Stomach (tissue), 9 donors: ENCODE data around the gene MTG1. TPM values are rescaled to one million over a fixed set of nuclear protein-coding genes. Genes with fewer than 3 reads are reported as not detected.

Experiments used
- DNase-seq, 2 donors: peaks; one replicate each; pipeline versions ENCODE4 v3.0.0 to v3.0.0-alpha.2; 2013 to 2019
- H3K27ac ChIP-seq, 5 donors: fragments of 200-600 bp in 4 of 5; sonication (generic) in 4 of 5; one replicate each; pipeline ENCODE4 v1.5.1; 2013 to 2019; ENCODE audit warnings: mild to moderate bottlenecking in 1 of 5, moderate library complexity in 1 of 5
- H3K27me3 ChIP-seq, 3 donors: fragments of 200-600 bp; sonication (generic); one replicate each; pipeline ENCODE4 v1.5.1; 2017 to 2019; ENCODE audit warnings: mixed run types in 1 of 3
- H3K36me3 ChIP-seq, 4 donors: fragments of 200-600 bp; sonication (generic); 1 replicate in 3 of 4; 2 replicates in 1 of 4; pipeline ENCODE4 v1.5.1; 2016 to 2019
- H3K4me1 ChIP-seq, 4 donors: fragments of 200-600 bp; sonication (generic); one replicate each; pipeline ENCODE4 v1.5.1; 2016 to 2019
- H3K4me3 ChIP-seq, 4 donors: fragments of 200-600 bp; sonication (generic) in 3 of 4; one replicate each; pipeline ENCODE4 v1.5.1; 2016 to 2019; ENCODE audit warnings: mild to moderate bottlenecking in 1 of 4
- H3K9me3 ChIP-seq, 4 donors: fragments of 200-600 bp; sonication (generic); one replicate each; pipeline ENCODE4 v1.5.1; 2016 to 2019
- EP300 ChIP-seq: sonication (generic); formaldehyde crosslinking; IDR thresholded peaks from one replicate; pipeline ENCODE4 v1.6.1; 2017; ENCODE audit warnings: antibody characterized with exemption
- POLR2A ChIP-seq, 4 donors: fragments of 450-650 bp; IDR thresholded peaks; one replicate each; pipeline ENCODE4 v1.6.1; 2016; ENCODE audit warnings: antibody characterized with exemption in 4 of 4, control low read depth in 2 of 4, mild to moderate bottlenecking in 1 of 4, moderate library complexity in 1 of 4
- POLR2AphosphoS5 ChIP-seq, 3 donors: sonication (generic); formaldehyde crosslinking; IDR thresholded peaks; one replicate each; pipeline ENCODE4 v1.6.1; 2016; ENCODE audit warnings: antibody characterized with exemption in 3 of 3
- WGBS, 5 donors: extraction: QIAGEN DNeasy Blood & Tissue Kit in 3 of 5; methylation state at CpG; one replicate each; pipeline versions ENCODE4 v1.1.5 to v1.1.7; 2013 to 2018; 5-methylcytosine and 5-hydroxymethylcytosine counted together
- intact Hi-C: fragments of 100-400 bp; cut with DNase I; formaldehyde crosslinking; loops from one replicate; pipeline ENCODE4 v1.15.1; 2023; ENCODE audit warnings: low total_unique reads
- polyA plus RNA-seq, 3 donors: library from polyadenylated mRNA; stranded (reverse); fragments of 200-250 nt; gene quantifications; one replicate each; pipeline ENCODE4 v1.2.3, GENCODE V29; 2013
- total RNA-seq, 5 donors: library from RNA; depleted of rRNA; stranded (reverse); fragments of >200 nt; gene quantifications; one replicate each; pipeline versions ENCODE4 v1.1.0 to v1.2.3, GENCODE V29; 2014 to 2016
- TF ChIP-seq, protein P1 (sequence below), 7 experiments: fragments of 450-650 bp in 4 of 7; fragments of 200-600 bp in 3 of 7; sonication (generic) in 3 of 7; IDR thresholded peaks; one replicate each; pipeline ENCODE4 v1.5.1; 2016 to 2019; ENCODE audit warnings: antibody characterized with exemption in 7 of 7, control low read depth in 2 of 7, mild to moderate bottlenecking in 1 of 7
- donor health status: healthy with polysubstance abuse.
- donor health status: Bipolar disorder and iron deficiency.
- donor health status: healthy.

MTG1 gene
- total and polyA plus RNA-seq, 8 donors, result 36.7 to 177 (median 52.9) TPM

DNA sequence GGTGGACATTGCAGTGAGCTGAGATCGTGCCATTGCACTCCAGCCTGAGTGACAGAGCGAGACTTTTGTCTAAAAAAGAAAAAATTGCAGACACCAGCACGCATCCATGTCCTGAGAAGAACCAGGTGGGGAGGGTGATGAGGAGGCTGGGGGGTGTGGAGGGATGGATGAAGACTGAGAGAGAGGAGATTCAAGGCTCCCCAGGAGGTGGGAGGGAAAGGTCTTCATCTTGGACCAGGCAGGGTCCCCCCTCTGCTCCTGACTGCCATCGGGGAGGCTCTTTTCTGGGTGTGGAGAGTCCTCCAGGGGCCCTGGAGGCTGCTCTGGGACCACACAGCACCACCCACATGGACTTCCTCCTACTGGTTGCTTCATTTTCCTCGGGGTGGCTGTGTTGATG, 61.2 kb downstream of the MTG1 start:
- Histone ChIP-seq H3K27ac (no peak overlapping the region), H3K9me3 (no peaks in the 10 kb centered on the region), H3K27me3 (no peaks in the 10 kb centered on the region), H3K36me3 (peaks cover 0 to 20% (median 2%) of the 10 kb centered on the region in 4 donors), H3K4me1 (no peaks in the 10 kb centered on the region), H3K4me3 (no peak overlapping the region)
- DNase-seq, result no peak
- TF ChIP-seq POLR2A (IDR thresholded peaks at IDR 0.05) (no peak), POLR2AphosphoS5 (IDR thresholded peaks at IDR 0.05) (no peak), EP300 (no peak)
- TF ChIP-seq, protein P1, sequence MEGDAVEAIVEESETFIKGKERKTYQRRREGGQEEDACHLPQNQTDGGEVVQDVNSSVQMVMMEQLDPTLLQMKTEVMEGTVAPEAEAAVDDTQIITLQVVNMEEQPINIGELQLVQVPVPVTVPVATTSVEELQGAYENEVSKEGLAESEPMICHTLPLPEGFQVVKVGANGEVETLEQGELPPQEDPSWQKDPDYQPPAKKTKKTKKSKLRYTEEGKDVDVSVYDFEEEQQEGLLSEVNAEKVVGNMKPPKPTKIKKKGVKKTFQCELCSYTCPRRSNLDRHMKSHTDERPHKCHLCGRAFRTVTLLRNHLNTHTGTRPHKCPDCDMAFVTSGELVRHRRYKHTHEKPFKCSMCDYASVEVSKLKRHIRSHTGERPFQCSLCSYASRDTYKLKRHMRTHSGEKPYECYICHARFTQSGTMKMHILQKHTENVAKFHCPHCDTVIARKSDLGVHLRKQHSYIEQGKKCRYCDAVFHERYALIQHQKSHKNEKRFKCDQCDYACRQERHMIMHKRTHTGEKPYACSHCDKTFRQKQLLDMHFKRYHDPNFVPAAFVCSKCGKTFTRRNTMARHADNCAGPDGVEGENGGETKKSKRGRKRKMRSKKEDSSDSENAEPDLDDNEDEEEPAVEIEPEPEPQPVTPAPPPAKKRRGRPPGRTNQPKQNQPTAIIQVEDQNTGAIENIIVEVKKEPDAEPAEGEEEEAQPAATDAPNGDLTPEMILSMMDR (IDR thresholded peaks at IDR 0.05), result no peak
- 74 to 84% (median 77%) methylated on average over 5 of the region's 5 CpGs for WGBS, 5 donors
- intact Hi-C loops, result no loop called here

DNA sequence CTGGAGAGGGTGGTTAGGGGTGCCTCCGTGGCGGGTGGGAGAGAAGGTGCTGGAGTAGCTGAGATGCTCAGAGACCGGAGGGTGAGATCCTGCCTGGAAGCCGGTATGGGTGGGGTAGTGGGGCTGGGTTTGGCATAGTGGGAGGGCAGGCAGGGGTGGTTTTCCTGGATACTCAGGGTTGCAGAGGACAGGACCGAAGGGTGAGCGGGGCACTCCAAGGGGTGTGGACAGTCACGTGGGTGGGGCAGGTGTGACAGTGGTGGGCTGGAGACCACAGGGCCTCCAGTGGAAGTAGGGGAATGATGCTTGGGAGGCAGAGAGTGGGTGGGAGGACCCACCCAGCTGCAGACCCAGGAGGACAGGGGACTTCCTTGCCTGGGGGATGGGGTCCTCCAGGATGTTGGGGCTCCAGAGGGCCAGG, 61.7 kb downstream of the MTG1 start:
- no peaks in the 10 kb centered on the region for H3K4me1 ChIP-seq
- intact Hi-C loops, result no loop called here
- TF ChIP-seq POLR2A (IDR thresholded peaks at IDR 0.05), result no peak
- TF ChIP-seq EP300, result no peak
- TF ChIP-seq, protein P1 (IDR thresholded peaks at IDR 0.05), result no peak
- TF ChIP-seq POLR2AphosphoS5 (IDR thresholded peaks at IDR 0.05), result no peak
- H3K36me3 ChIP-seq, result peaks cover 0 to 20% (median 2%) of the 10 kb centered on the region in 4 donors
- no peaks in the 10 kb centered on the region for H3K27me3 ChIP-seq
- no peak overlapping the region for H3K4me3 ChIP-seq
- WGBS, 5 donors, result 77 to 90% (median 90%) methylated on average over 5 to 7 of the region's 7 CpGs
- H3K9me3 ChIP-seq, result no peaks in the 10 kb centered on the region
- H3K27ac ChIP-seq, result no peak overlapping the region
- DNase-seq, result no peak

DNA sequence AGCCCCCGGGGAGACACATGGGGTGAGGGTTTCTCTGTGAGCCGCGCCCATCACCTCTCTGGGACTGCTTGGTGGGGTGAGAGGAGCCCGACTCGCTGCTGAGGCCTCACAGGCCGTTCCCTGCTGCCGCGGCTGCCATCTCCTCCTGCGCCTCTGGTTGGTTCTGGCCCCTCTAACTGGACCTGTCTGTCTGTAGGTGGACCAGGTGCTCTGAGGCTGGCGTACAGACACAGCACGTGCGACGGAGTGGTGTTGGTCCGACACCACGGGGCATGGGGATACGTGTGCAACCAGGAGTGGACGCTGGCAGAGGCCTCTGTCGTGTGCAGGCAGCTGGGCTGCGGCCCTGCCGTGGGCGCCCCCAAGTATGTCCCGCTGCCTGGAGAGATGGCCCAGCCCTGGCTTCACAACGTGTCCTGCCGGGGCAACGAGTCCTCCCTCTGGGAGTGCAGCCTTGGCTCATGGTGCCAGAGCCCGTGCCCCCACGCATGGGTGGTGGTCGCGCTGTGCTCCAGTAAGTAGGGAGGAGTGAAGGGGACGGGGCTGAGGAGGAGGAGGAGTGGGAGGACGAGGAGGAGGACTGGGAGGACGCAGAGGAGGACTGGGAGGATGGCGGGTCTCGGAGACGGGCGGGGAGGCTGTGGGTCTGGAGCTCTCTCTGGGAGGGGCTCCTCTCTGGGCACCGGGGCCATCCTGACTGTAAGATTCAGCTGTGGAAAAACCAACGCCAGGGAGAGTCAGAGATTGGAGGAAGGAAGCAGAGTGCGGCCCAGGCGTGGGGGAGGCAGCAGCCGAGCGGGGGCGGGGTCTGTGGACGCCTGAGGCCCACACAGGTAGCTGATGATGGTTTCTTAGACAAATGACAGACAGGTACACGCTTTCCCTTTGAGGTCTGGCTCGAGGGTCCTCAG, 62.3 kb downstream of the MTG1 start:
- Histone ChIP-seq H3K9me3 (no peaks in the 10 kb centered on the region), H3K4me3 (no peak overlapping the region), H3K27me3 (no peaks in the 10 kb centered on the region), H3K36me3 (peaks cover 0 to 20% (median 2%) of the 10 kb centered on the region in 4 donors), H3K27ac (no peak overlapping the region), H3K4me1 (no peaks in the 10 kb centered on the region)
- TF ChIP-seq, protein P1 (IDR thresholded peaks at IDR 0.05), result no peak
- TF ChIP-seq POLR2A (IDR thresholded peaks at IDR 0.05), result no peak
- no peak for TF ChIP-seq EP300
- TF ChIP-seq POLR2AphosphoS5 (IDR thresholded peaks at IDR 0.05), result no peak
- intact Hi-C loops, result no loop called here
- DNase-seq, result peak in 1 of 2 donors; percentile 20
- 84 to 89% (median 86%) methylated on average over 33 to 46 of the region's 46 CpGs for WGBS, 5 donors

DNA sequence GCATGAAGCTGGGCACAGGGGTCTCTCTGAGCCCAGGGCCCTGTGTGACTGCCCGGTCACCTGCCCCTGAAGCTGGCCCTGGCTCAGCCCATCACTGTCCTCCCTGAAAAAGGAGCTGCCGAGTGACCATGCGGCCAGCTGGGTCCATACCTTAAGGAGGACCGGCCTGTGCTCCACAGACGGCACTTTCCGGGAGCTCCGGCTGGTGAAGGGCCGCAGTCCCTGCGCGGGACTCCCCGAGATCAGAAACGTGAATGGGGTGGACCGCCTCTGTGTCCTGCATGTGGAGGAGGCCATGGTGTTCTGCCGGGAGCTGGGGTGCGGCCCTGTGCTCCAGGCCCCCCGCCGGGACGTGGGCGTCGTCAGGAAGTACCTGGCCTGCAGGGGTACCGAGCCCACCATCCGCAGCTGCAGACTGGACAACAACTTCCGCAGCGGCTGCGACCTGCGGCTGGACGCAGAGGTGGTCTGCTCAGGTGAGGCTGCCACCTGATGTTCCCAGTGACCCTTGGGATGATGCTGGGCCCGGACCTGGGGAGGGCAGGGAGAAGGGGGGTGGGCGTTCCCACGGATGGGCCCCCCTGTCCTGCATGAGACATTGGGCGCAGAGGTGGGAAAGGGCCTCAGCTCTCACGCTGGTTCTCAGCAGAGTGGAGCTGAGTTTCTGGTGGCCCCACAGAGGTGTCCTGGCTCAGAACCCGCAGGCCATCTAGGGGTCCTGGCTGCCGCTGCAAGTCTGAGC, 63.3 kb downstream of the MTG1 start:
- no peak overlapping the region for H3K4me3 ChIP-seq
- WGBS, 5 donors, result 88 to 100% (median 90%) methylated on average over 1 to 34 of the region's 34 CpGs
- intact Hi-C loops, result no loop called here
- DNase-seq, result peak in 1 of 2 donors; percentile 22
- H3K36me3 ChIP-seq, result peaks cover 0 to 26% (median 2%) of the 10 kb centered on the region in 4 donors
- TF ChIP-seq EP300 (no peak), POLR2A (IDR thresholded peaks at IDR 0.05) (no peak), POLR2AphosphoS5 (IDR thresholded peaks at IDR 0.05) (no peak)
- TF ChIP-seq, protein P1 (IDR thresholded peaks at IDR 0.05), result no peak
- H3K27ac ChIP-seq, result no peak overlapping the region
- no peaks in the 10 kb centered on the region for H3K4me1 ChIP-seq
- H3K9me3 ChIP-seq, result no peaks in the 10 kb centered on the region
- H3K27me3 ChIP-seq, result no peaks in the 10 kb centered on the region
